Muscle of leg (tissue), 16 donors: ENCODE data around the gene SPTBN4. TPM values are rescaled to one million over a fixed set of nuclear protein-coding genes. Genes with fewer than 3 reads are reported as not detected.
A peak's percentile ranks its signal among the peaks of the same experiment; 100 is the strongest.

Experiments
- DNase-seq: peaks from one replicate; pipeline ENCODE4 v3.0.0; 2013
- H3K27ac ChIP-seq: one replicate; pipeline ENCODE4 v1.5.1; 2013; ENCODE audit warnings: mild to moderate bottlenecking, low read length, control low read depth
- H3K27me3 ChIP-seq: one replicate; pipeline ENCODE4 v1.6.1; 2013; ENCODE audit warnings: low read length; ENCODE audit not compliant: control insufficient read depth, insufficient read depth
- H3K36me3 ChIP-seq: one replicate; pipeline ENCODE4 v1.6.1; 2013; ENCODE audit warnings: low read length; ENCODE audit not compliant: control insufficient read depth, insufficient read depth
- H3K4me1 ChIP-seq: one replicate; pipeline ENCODE4 v1.6.1; 2013; ENCODE audit warnings: low read length; ENCODE audit not compliant: control insufficient read depth, insufficient read depth
- H3K4me3 ChIP-seq: one replicate; pipeline ENCODE4 v1.5.1; 2013; ENCODE audit warnings: low read length, control low read depth
- H3K9me3 ChIP-seq: replicated peaks from 2 replicates; pipeline ENCODE4 v1.6.1; 2013; ENCODE audit warnings: low read depth, low read length; ENCODE audit not compliant: control insufficient read depth
- WGBS: methylation state at CpG from one replicate; pipeline ENCODE4 v1.1.5; 2013; ENCODE audit warnings: missing lambda C conversion rate; ENCODE audit not compliant: insufficient coverage; 5-methylcytosine and 5-hydroxymethylcytosine counted together
- long read RNA-seq, 11 donors: transcript quantifications; one replicate each; lab custom pipeline, GENCODE V29; 2026
- polyA plus RNA-seq, 8 donors: library from polyadenylated mRNA; unstranded; fragments of 120-200 nt; gene quantifications; one replicate each; pipeline versions ENCODE4 v1.2.1 to v1.2.3, GENCODE V29; 2013; ENCODE audit warnings: inconsistent platforms in 1 of 8, low replicate concordance in 1 of 8; ENCODE audit not compliant: insufficient read length in 8 of 8, insufficient read depth in 1 of 8
- total RNA-seq: library from RNA; stranded (reverse); fragments of 120-200 nt; gene quantifications from one replicate; pipeline ENCODE4 v1.2.4, GENCODE V29; 2013

Gene SPTBN4
- total RNA-seq (0.40 TPM), polyA plus RNA-seq (under 1 TPM; 0.23 to 0.73 (median 0.50) TPM)
- long read RNA-seq, donor 1 = 0 reads
- long read RNA-seq, donor 2 = 0 reads
- long read RNA-seq, donor 3 = 0 reads
- long read RNA-seq, donor 4 = 0 reads
- long read RNA-seq, donor 5 = 0 reads
- long read RNA-seq, donor 6 = 0 reads
- long read RNA-seq, donor 7 = 0 reads
- long read RNA-seq, donor 8 = 0 reads
- long read RNA-seq, donor 9 = 0 reads
- long read RNA-seq, donor 10 = 0 reads
- long read RNA-seq, donor 11 = 0 reads

DNA sequence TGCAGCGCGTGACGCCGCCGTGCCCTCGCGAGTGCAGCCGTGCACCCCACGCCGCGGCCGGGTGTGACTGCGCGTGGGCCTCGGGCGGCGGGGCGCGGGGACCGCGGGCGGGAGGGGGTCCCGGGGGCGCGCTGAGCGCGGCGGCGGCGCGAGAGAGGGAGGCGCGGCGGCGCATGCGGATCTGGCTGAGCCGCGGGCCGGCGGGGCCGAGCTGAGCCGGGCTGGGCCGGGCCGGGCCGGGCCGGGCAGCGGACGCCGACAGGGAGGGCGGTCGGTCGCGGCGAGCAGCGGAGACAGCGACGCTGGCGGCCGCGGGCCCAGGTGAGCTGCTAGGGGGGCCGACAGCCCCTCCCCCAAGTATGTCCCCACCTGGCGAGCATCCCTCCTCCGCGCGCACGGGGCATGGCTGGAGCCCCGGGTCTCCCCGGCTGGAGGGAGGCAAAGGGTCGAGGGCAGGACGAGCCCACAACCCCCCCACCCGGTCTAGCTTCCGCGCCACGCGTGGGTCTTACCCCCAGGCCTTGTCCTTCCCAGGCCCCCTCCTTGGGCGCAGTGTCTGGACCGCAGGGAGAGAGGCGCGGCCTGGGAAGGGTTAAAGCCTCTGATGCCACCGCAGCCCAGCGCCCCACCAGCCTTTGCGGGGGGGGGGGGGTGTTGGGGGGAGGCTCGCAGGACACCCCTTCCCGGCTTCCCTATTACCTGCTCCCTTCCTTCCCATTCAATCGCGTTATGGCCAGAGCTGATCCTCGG is at the start of gene SPTBN4:
TSS of gene SPTBN4 (plus strand) at position 17 of the 750 bp plus-strand sequence. CDS start 5,621 bp downstream, outside the sequence.
- H3K4me3 ChIP-seq = peak within 1 kb of the TSS; percentile 48
- no peaks in the 10 kb centered on the region for H3K36me3 ChIP-seq
- H3K4me1 ChIP-seq = peaks cover 27% of the 10 kb centered on the region
- DNase-seq = no peak
- no peaks in the 10 kb centered on the region for H3K9me3 ChIP-seq
- peak within 1 kb of the TSS; percentile 44 for H3K27ac ChIP-seq
- peaks cover 20% of the 10 kb centered on the region for H3K27me3 ChIP-seq
- 1% methylated on average over 65 of the region's 87 CpGs for WGBS

GRCh38 chr19:40417643-40417981 is 49.2 kb upstream of the SPTBN4 start:
- peak overlapping the region; percentile 93 for H3K27ac ChIP-seq
- peaks cover 5% of the 10 kb centered on the region for H3K36me3 ChIP-seq
- no peaks in the 10 kb centered on the region for H3K9me3 ChIP-seq
- 26% methylated on average over 2 of the region's 4 CpGs for WGBS
- H3K4me3 ChIP-seq = no peak overlapping the region
- H3K27me3 ChIP-seq = no peaks in the 10 kb centered on the region
- peak; percentile 46 for DNase-seq
- H3K4me1 ChIP-seq = peaks cover 50% of the 10 kb centered on the region

- Histone ChIP-seq H3K36me3 (peaks cover 9% of the 10 kb centered on the region), H3K4me1 (peaks cover 50% of the 10 kb centered on the region), H3K27ac (peak overlapping the region; percentile 93), H3K4me3 (no peak overlapping the region), H3K27me3 (no peaks in the 10 kb centered on the region), H3K9me3 (no peaks in the 10 kb centered on the region)
- 84% methylated on average over 3 of the region's 3 CpGs for WGBS
- no peak for DNase-seq
Measured at GRCh38 chr19:40418040-40418439, 48.8 kb upstream of the SPTBN4 start.

- WGBS = 77% methylated on average over 3 of the region's 5 CpGs
Measured at GRCh38 chr19:40419066-40419612, 47.7 kb upstream of the SPTBN4 start.

GRCh38 chr19:40419780-40420179 is 47.0 kb upstream of the SPTBN4 start:
- Histone ChIP-seq H3K4me1 (peaks cover 51% of the 10 kb centered on the region), H3K4me3 (no peak overlapping the region), H3K27me3 (no peaks in the 10 kb centered on the region), H3K36me3 (peaks cover 13% of the 10 kb centered on the region), H3K9me3 (no peaks in the 10 kb centered on the region), H3K27ac (no peak overlapping the region)
- WGBS = 98% methylated on average over 4 of the region's 5 CpGs
- no peak for DNase-seq

More at GRCh38 chr19:40419066-40419612, 47.7 kb upstream of the SPTBN4 start:
- peaks cover 13% of the 10 kb centered on the region for H3K36me3 ChIP-seq
- no peaks in the 10 kb centered on the region for H3K9me3 ChIP-seq
- no peak overlapping the region for H3K27ac ChIP-seq
- H3K4me3 ChIP-seq = no peak overlapping the region
- DNase-seq = no peak
- no peaks in the 10 kb centered on the region for H3K27me3 ChIP-seq
- peaks cover 51% of the 10 kb centered on the region for H3K4me1 ChIP-seq

DNA sequence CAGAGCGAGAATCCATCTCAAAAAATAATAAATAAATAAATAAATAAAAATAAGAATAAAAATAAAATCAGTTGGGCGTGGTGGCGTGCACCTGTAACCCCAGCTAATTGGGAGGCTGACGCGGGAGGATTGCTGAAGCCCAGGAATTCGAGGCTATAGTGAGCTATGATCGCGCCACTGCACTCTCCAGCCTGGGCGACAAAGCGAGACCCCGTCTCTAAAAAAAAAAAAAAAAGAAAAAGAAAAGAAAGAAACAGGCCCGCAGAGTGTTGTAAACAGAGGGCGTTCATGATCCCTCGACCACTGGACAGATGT is 46.4 kb upstream of the SPTBN4 start:
- Histone ChIP-seq H3K4me1 (peaks cover 49% of the 10 kb centered on the region), H3K36me3 (peaks cover 13% of the 10 kb centered on the region), H3K4me3 (peak overlapping the region; percentile 60), H3K27me3 (no peaks in the 10 kb centered on the region), H3K27ac (peak overlapping the region; percentile 99), H3K9me3 (no peaks in the 10 kb centered on the region)
- 51% methylated on average over 8 of the region's 14 CpGs for WGBS
- no peak for DNase-seq

DNA sequence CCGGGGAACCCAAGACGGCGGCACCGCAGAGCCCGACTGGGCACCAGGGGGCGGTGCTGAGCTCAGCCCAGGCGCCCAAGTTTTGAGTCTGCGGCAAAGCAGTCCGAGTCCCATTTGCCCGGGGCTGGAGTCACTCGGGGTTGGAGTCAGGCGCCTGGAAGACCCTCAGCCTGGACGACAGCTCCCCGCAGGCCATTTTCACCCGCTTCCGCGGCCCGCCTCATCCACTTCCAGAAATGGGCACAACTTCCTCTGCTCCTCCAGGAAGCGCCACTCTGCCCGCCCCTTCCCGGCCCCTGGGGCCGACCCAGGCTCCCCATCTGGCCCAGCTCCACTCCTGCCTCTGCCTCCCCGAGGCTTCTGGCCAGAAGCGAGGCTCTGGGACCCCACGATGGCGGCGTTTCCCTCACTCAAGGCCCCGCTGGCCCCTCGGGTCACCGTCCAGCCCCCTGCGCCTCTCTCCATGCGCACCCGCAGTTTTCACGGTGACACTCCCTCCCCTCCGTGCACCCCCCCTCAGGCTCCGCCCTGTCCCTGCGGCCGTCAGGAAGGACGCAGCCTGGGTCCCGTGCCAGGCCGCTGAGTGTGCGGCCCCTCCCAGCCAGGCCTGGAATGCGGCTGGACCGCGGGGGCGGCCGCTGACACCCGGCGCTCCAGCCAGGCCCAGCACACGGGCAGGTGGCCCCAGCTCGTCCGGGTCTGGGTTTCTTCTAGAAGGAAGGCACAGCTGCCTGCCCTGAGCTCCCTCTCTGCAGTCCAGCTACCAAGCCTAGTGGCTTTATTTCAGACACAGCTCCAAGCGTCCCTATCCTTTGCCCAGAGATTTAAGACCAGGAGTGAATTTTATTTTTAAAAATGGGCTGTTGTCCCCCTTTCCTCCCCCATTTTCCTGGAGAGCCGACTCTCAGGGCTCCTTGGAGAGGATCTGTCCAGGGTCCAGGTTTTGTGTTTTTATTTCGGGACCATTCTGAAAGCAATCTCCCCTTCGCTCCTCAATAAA is 45.7 kb upstream of the SPTBN4 start:
- Histone ChIP-seq H3K9me3 (no peaks in the 10 kb centered on the region), H3K36me3 (peaks cover 13% of the 10 kb centered on the region), H3K4me1 (peaks cover 50% of the 10 kb centered on the region), H3K27ac (peak overlapping the region; percentile 99), H3K27me3 (no peaks in the 10 kb centered on the region), H3K4me3 (peak overlapping the region; percentile 60)
- WGBS = under 1% methylated on average over 52 of the region's 56 CpGs
- peak; percentile 98 for DNase-seq

GRCh38 chr19:40421993-40422747 is 44.6 kb upstream of the SPTBN4 start:
- Histone ChIP-seq H3K4me3 (no peak overlapping the region), H3K27ac (peak overlapping the region; percentile 99)

More at GRCh38 chr19:40421993-40422747, 44.6 kb upstream of the SPTBN4 start:
- peaks cover 13% of the 10 kb centered on the region for H3K36me3 ChIP-seq
- peaks cover 48% of the 10 kb centered on the region for H3K4me1 ChIP-seq
- 74% methylated on average over 13 of the region's 16 CpGs for WGBS
- no peaks in the 10 kb centered on the region for H3K9me3 ChIP-seq
- H3K27me3 ChIP-seq = no peaks in the 10 kb centered on the region
- DNase-seq = no peak
